PC-3 (cell line): ENCODE data around the gene ADAM17.

Source experiments
- CTCF ChIP-seq: fragments of 300-600 bp; sonication (generic); conservative IDR thresholded peaks from 2 replicates; pipeline ENCODE4 v1.5.1; 2017; ENCODE audit warnings: antibody characterized with exemption, low read depth, mild to moderate bottlenecking, low read length
- EZH2 ChIP-seq: fragments of 300-600 bp; sonication (generic); IDR thresholded peaks from one replicate; pipeline ENCODE4 v1.6.1; 2017; ENCODE audit warnings: antibody characterized with exemption, mild to moderate bottlenecking, low read length; ENCODE audit not compliant: unreplicated experiment

- TF ChIP-seq EZH2 = no peak
- TF ChIP-seq CTCF = no peak
These were observed 3.3 kb upstream of the ADAM17 start for GRCh38 chr2:9558948-9559381.
